Measurements from ENCODE around the gene HID1. TPM values are rescaled to one million over a fixed set of nuclear protein-coding genes. Genes with fewer than 3 reads are reported as not detected.

Gene HID1, protein sequence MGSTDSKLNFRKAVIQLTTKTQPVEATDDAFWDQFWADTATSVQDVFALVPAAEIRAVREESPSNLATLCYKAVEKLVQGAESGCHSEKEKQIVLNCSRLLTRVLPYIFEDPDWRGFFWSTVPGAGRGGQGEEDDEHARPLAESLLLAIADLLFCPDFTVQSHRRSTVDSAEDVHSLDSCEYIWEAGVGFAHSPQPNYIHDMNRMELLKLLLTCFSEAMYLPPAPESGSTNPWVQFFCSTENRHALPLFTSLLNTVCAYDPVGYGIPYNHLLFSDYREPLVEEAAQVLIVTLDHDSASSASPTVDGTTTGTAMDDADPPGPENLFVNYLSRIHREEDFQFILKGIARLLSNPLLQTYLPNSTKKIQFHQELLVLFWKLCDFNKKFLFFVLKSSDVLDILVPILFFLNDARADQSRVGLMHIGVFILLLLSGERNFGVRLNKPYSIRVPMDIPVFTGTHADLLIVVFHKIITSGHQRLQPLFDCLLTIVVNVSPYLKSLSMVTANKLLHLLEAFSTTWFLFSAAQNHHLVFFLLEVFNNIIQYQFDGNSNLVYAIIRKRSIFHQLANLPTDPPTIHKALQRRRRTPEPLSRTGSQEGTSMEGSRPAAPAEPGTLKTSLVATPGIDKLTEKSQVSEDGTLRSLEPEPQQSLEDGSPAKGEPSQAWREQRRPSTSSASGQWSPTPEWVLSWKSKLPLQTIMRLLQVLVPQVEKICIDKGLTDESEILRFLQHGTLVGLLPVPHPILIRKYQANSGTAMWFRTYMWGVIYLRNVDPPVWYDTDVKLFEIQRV
- 5.9 TPM for polyA plus RNA-seq (2012; ENCODE audit: insufficient read depth, insufficient read length, low read depth)

DNA sequence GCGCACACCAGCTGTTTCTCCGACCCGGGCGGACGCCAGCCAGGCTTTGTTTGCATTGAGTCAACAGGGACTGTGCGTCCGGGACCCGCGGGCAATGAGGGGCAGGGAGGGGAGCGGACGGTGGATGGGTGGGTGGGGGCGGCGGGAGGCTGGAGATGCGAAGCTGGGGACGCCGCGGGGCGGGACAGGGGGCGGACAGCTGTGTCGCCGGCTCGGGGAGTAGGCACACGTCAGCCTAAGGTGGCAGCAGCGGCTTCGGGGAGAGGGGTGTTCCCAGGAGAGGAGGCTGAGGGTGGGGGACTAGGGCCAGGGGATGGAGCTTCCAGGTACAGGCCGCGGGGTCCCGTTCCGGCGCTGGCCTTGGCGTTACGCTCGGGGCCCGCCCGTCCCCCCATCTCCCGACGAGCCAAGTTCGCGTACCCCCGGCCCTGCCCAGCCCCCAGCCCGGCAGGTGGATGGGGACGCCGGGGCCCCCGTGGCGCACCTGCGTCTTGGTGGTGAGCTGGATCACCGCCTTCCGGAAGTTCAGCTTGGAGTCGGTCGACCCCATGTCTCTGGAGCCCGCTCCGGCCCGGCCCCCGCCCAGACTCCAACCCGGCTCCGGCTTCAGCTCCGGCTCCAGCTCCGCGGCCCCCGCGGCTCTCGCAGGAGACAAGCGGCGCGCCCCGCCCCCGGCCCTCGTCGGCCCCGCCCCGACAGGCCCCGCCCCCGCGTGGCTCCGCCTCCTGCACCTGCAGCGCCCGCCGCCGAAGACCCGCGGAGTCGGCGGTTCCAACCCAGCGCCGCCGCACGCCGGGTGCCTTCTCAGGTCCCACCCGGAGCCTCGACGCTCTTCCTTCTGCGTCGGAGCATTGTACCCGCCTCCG lies at the start of gene HID1:
Gene HID1, minus strand, starts transcription at position 653 of the 866 bp plus-strand sequence. Its CDS starts 103 bp downstream, at position 550.
- peaks cover 15% of the 10 kb centered on the region for H3K27me3 ChIP-seq
- no peaks in the 10 kb centered on the region for H3K36me3 ChIP-seq
- H3K4me3 ChIP-seq (ENCODE audit: low read depth, low read length), result peak within 1 kb of the TSS; percentile 59
- no peaks in the 10 kb centered on the region for H3K9me3 ChIP-seq
- DNase-seq, result peak; percentile 80
- no peak for TF ChIP-seq CTCF (IDR thresholded peaks at IDR 0.05; ENCODE audit: low read depth, low read length)
- no peaks in the 10 kb centered on the region; the same call in 1 of the 2 replicates for H3K4me1 ChIP-seq

DNA sequence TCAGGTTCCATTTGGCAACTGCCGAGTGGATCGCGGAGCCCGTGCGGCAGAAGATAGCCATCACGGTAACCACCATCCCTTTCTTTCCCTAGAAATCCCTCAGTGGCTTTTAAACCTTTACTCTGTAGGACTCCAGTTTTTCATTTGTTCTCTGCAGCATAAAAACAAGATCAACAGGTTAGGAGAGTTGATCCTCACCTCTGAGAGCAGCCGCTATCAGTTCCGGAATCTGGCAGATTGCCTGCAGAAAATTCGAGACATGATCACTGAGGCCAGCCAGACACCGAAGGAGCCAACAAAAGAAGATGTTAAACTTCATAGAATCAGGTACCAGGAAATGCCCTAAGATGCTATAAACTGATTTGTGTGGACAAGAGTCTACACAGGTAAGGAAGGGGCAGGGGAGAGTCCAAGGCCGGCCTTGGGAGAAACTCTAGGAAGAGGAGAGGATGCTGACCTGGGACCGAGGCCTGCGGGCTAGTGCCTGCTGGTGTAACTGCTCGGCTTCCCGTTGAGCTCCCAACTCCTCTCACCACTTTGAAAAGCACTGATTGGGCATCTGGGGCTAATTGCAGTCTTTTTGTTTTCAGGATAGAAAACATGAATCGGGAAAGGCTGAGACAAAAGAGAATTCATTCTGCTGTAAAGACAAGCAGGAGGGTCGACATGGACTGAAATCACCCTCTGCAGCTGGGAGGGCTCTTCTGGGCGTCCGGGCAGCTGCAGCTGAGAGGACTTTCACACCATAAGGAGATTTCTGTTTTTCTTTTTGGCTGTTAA lies 48.0 kb upstream of the HID1 start:
- no peak overlapping the region for H3K4me3 ChIP-seq (ENCODE audit: low read depth, low read length)
- H3K9me3 ChIP-seq, result no peaks in the 10 kb centered on the region
- no peak for DNase-seq
- TF ChIP-seq CTCF (IDR thresholded peaks at IDR 0.05; ENCODE audit: low read depth, low read length), result no peak
- no peaks in the 10 kb centered on the region for H3K27me3 ChIP-seq
- H3K4me1 ChIP-seq, result no peaks in the 10 kb centered on the region
- peaks cover 27% of the 10 kb centered on the region for H3K36me3 ChIP-seq

DNA sequence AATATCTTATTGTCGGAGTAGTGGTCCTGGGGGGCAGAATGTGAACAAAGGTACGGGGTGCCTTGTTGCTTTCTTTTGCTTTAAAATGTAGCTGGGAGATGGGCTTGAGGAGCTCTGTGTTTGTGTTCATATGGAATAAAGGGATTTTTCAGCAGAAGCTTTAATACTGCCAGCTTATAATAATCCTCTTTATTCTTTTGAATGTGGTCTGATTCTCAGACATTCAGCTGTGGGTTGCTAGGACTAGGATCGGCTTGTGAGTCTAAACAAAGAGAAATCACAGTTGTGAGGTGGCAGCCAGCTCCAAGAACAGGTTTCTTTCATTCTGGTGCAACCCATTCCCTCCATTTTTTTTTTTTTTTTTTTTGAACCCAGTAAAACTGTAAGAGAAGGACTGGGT lies 47.2 kb upstream of the HID1 start:
- Histone ChIP-seq H3K9me3 (no peaks in the 10 kb centered on the region), H3K36me3 (peaks cover 27% of the 10 kb centered on the region), H3K4me1 (no peaks in the 10 kb centered on the region), H3K4me3 (ENCODE audit: low read depth, low read length) (no peak overlapping the region), H3K27me3 (no peaks in the 10 kb centered on the region)
- DNase-seq, result no peak
- no peak for TF ChIP-seq CTCF (IDR thresholded peaks at IDR 0.05; ENCODE audit: low read depth, low read length)

- H3K36me3 ChIP-seq, result peaks cover 27% of the 10 kb centered on the region
- no peak for TF ChIP-seq CTCF (IDR thresholded peaks at IDR 0.05; ENCODE audit: low read depth, low read length)
- no peak overlapping the region for H3K4me3 ChIP-seq (ENCODE audit: low read depth, low read length)
- H3K27me3 ChIP-seq, result no peaks in the 10 kb centered on the region
- no peaks in the 10 kb centered on the region for H3K4me1 ChIP-seq
- no peak for DNase-seq
- H3K9me3 ChIP-seq, result no peaks in the 10 kb centered on the region
Observed at GRCh38 chr17:75019146-75019545, 46.6 kb upstream of the HID1 start.

GRCh38 chr17:75013092-75013559 lies 40.6 kb upstream of the HID1 start:
- DNase-seq, result no peak
- no peaks in the 10 kb centered on the region for H3K27me3 ChIP-seq
- no peaks in the 10 kb centered on the region for H3K9me3 ChIP-seq
- H3K4me3 ChIP-seq (ENCODE audit: low read depth, low read length), result peak overlapping the region; percentile 88
- peaks cover 9% of the 10 kb centered on the region for H3K4me1 ChIP-seq
- no peak for TF ChIP-seq CTCF (IDR thresholded peaks at IDR 0.05; ENCODE audit: low read depth, low read length)
- no peaks in the 10 kb centered on the region for H3K36me3 ChIP-seq
